ENCODE results near the gene PLPPR3. TPM values are rescaled to one million over a fixed set of nuclear protein-coding genes. Genes with fewer than 3 reads are reported as not detected.
A peak's percentile ranks its signal among the peaks of the same experiment; 100 is the strongest.

The PLPPR3 gene
- total and polyA plus RNA-seq, 10 donors, result 0.03 to 0.79 (median 0.42) TPM; not detected in 4

- H3K4me3 ChIP-seq, result no peak overlapping the region
- no peak for DNase-seq
- H3K27me3 ChIP-seq (replicated peaks in 1 of 7), result no peaks in the 10 kb centered on the region
- H3K9me3 ChIP-seq, result no peaks in the 10 kb centered on the region
- H3K36me3 ChIP-seq, result no peaks in the 10 kb centered on the region
- intact Hi-C loops (cut with DNase I; ENCODE audit: low total_unique reads), result loop anchor here (10.0 kb wide), 2 partner anchors 135 to 195 kb away; partner anchors contain the start of genes ARID3A and WDR18
- 58 to 75% (median 68%) methylated on average over 9 of the region's 9 CpGs for WGBS, 5 donors
- peaks cover 11 to 59% (median 33%) of the 10 kb centered on the region in 6 donors for H3K4me1 ChIP-seq
- TF ChIP-seq POLR2AphosphoS5 (IDR thresholded peaks at IDR 0.05), result no peak
- TF ChIP-seq POLR2A (IDR thresholded peaks at IDR 0.05), result no peak
- TF ChIP-seq CTCF (IDR thresholded peaks at IDR 0.05 in 8 of 11, conservative IDR thresholded peaks at IDR 0.05 in 3 of 11), result no peak
- H3K27ac ChIP-seq, result peak overlapping the region; percentile 49 to 84 (median 74)
Measured at GRCh38 chr19:789701-790060, 32.1 kb downstream of the PLPPR3 start.

- peaks cover 11 to 60% (median 35%) of the 10 kb centered on the region in 6 donors for H3K4me1 ChIP-seq
- no peak for DNase-seq
- H3K9me3 ChIP-seq, result no peaks in the 10 kb centered on the region
- H3K36me3 ChIP-seq, result no peaks in the 10 kb centered on the region
- intact Hi-C loops (cut with DNase I; ENCODE audit: low total_unique reads), result loop anchor here (10.0 kb wide), 2 partner anchors 136 to 196 kb away; partner anchors contain the start of genes ARID3A and WDR18
- H3K27ac ChIP-seq, result peak overlapping the region; percentile 49 to 84 (median 74)
- H3K4me3 ChIP-seq, result peak overlapping the region in 1 of 8 donors; percentile 3
- no peak for TF ChIP-seq POLR2A (IDR thresholded peaks at IDR 0.05)
- TF ChIP-seq POLR2AphosphoS5 (IDR thresholded peaks at IDR 0.05), result peak; percentile 52 to 69 (median 66)
- 25 to 37% (median 32%) methylated on average over 31 to 33 of the region's 33 CpGs for WGBS, 5 donors
- H3K27me3 ChIP-seq (replicated peaks in 1 of 7), result no peaks in the 10 kb centered on the region
Measured at GRCh38 chr19:788983-789700, 32.6 kb downstream of the PLPPR3 start.

GRCh38 chr19:788686-788982 is 33.1 kb downstream of the PLPPR3 start:
- intact Hi-C loops (cut with DNase I; ENCODE audit: low total_unique reads), result loop anchor here (10.0 kb wide), 2 partner anchors 136 to 196 kb away; partner anchors contain the start of genes ARID3A and WDR18
- no peak overlapping the region for H3K4me3 ChIP-seq
- no peaks in the 10 kb centered on the region for H3K36me3 ChIP-seq
- H3K27me3 ChIP-seq (replicated peaks in 1 of 7), result no peaks in the 10 kb centered on the region
- TF ChIP-seq POLR2AphosphoS5 (IDR thresholded peaks at IDR 0.05) (no peak), CTCF (IDR thresholded peaks at IDR 0.05 in 8 of 11, conservative IDR thresholded peaks at IDR 0.05 in 3 of 11) (no peak), POLR2A (IDR thresholded peaks at IDR 0.05) (no peak)
- DNase-seq, result no peak
- peaks cover 11 to 65% (median 37%) of the 10 kb centered on the region in 6 donors for H3K4me1 ChIP-seq
- 62 to 83% (median 64%) methylated on average over 11 of the region's 11 CpGs for WGBS, 5 donors
- H3K9me3 ChIP-seq, result no peaks in the 10 kb centered on the region
- H3K27ac ChIP-seq, result peak overlapping the region; percentile 49 to 84 (median 74)

GRCh38 chr19:787536-787935 is 34.2 kb downstream of the PLPPR3 start:
- Histone ChIP-seq H3K27me3 (replicated peaks in 1 of 7) (no peaks in the 10 kb centered on the region), H3K4me3 (no peak overlapping the region), H3K36me3 (no peaks in the 10 kb centered on the region), H3K9me3 (no peaks in the 10 kb centered on the region), H3K4me1 (peaks cover 11 to 73% (median 42%) of the 10 kb centered on the region in 6 donors), H3K27ac (peak overlapping the region in 4 of 8 donors; percentile 10 to 80 (median 77))
- intact Hi-C loops (cut with DNase I; ENCODE audit: low total_unique reads), result loop anchor here (10.0 kb wide), 2 partner anchors 137 to 197 kb away; partner anchors contain the start of genes ARID3A and WDR18
- TF ChIP-seq POLR2AphosphoS5 (IDR thresholded peaks at IDR 0.05) (no peak), POLR2A (IDR thresholded peaks at IDR 0.05) (no peak), CTCF (IDR thresholded peaks at IDR 0.05 in 8 of 11, conservative IDR thresholded peaks at IDR 0.05 in 3 of 11) (no peak)
- WGBS, 5 donors, result 87 to 95% (median 88%) methylated on average over 16 of the region's 16 CpGs
- DNase-seq, result no peak
